Natural killer cell (primary cell): Measurements from ENCODE around the gene IGF1R. TPM values are rescaled to one million over a fixed set of nuclear protein-coding genes. Genes with fewer than 3 reads are reported as not detected.

Experiments used
- ATAC-seq, 3 donors: fragments of 150-1000 bp in 2 of 3; fragments of 200-7000 bp in 1 of 3; cut with Tn5 transposase; 1 replicate in 1 of 3; 2 replicates in 2 of 3; pipeline ENCODE4 v1.10.0; 2021; ENCODE audit warnings: mild to moderate bottlenecking in 2 of 3, moderate library complexity in 2 of 3
- DNase-seq, 2 donors: peaks; one replicate each; pipeline versions ENCODE4 v3.0.0 to v3.0.0-alpha.2; 2013 to 2021; ENCODE audit warnings: mixed read lengths in 1 of 2
- H3K27ac ChIP-seq: one replicate; pipeline ENCODE4 v1.5.1; 2013; ENCODE audit warnings: mild to moderate bottlenecking, low read length
- H3K27me3 ChIP-seq: one replicate; pipeline ENCODE4 v1.6.1; 2013; ENCODE audit warnings: low read length; ENCODE audit not compliant: control insufficient read depth, insufficient read depth
- H3K36me3 ChIP-seq: one replicate; pipeline ENCODE4 v1.6.1; 2013; ENCODE audit warnings: low read length; ENCODE audit not compliant: control insufficient read depth, insufficient read depth
- H3K4me1 ChIP-seq: one replicate; pipeline ENCODE4 v1.6.1; 2013; ENCODE audit warnings: low read length; ENCODE audit not compliant: control insufficient read depth, insufficient read depth
- H3K4me3 ChIP-seq: one replicate; pipeline ENCODE4 v1.5.1; 2013; ENCODE audit warnings: low read length
- H3K9me3 ChIP-seq: one replicate; pipeline ENCODE4 v1.6.1; 2013; ENCODE audit warnings: low read length; ENCODE audit not compliant: control insufficient read depth, insufficient read depth
- H3K27ac Mint-ChIP-seq, 2 donors: one replicate each; pipeline ENCODE4 v1.8.0; 2022; ENCODE audit warnings: mild to moderate bottlenecking in 2 of 2, mixed read lengths in 2 of 2, moderate library complexity in 1 of 2
- H3K27me3 Mint-ChIP-seq, 2 donors: one replicate each; pipeline ENCODE4 v1.8.0; 2022; ENCODE audit warnings: low read depth in 2 of 2, mixed read lengths in 2 of 2
- H3K36me3 Mint-ChIP-seq: one replicate; pipeline ENCODE4 v1.8.0; 2022; ENCODE audit warnings: mixed read lengths
- H3K4me1 Mint-ChIP-seq, 2 donors: one replicate each; pipeline ENCODE4 v1.8.0; 2022; ENCODE audit warnings: mixed read lengths in 2 of 2
- H3K4me3 Mint-ChIP-seq: one replicate; pipeline ENCODE4 v1.8.0; 2022; ENCODE audit warnings: mild to moderate bottlenecking, moderate library complexity, mixed read lengths
- H3K9me3 Mint-ChIP-seq, 2 donors: one replicate each; pipeline ENCODE4 v1.8.0; 2022; ENCODE audit warnings: mixed read lengths in 2 of 2
- CTCF ChIP-seq: fragments of 200-600 bp; IDR thresholded peaks from one replicate; pipeline ENCODE4 v1.8.0; 2022; ENCODE audit warnings: antibody characterized with exemption
- WGBS: methylation state at CpG from one replicate; pipeline ENCODE4 v1.1.7; 2013; ENCODE audit warnings: missing lambda C conversion rate; ENCODE audit not compliant: insufficient coverage; 5-methylcytosine and 5-hydroxymethylcytosine counted together
- intact Hi-C: fragments of 100-400 bp; cut with micrococcal nuclease; formaldehyde crosslinking; loops from one replicate; pipeline ENCODE4 v1.14.2; 2022
- total RNA-seq, 4 donors: library from RNA; stranded (reverse); fragments of 120-200 nt in 1 of 4; gene quantifications; one replicate each; pipeline versions ENCODE4 v1.2.3 to v1.2.4, GENCODE V29; 2013 to 2022

IGF1R gene
- total RNA-seq, 3 donors from 2014 or later (not counting 1 experiment from before 2014, with no cell fraction given): 47.3 to 50.7 (median 49.0) TPM

- intact Hi-C loops: no loop called here
- H3K4me1 ChIP-seq: peaks cover 4% of the 10 kb centered on the region
- no peak overlapping the region for H3K27ac ChIP-seq
- H3K9me3 ChIP-seq: no peaks in the 10 kb centered on the region
- WGBS: 90% methylated on average over 7 of the region's 7 CpGs
- Mint-ChIP-seq H3K36me3 (peaks cover 14% of the 10 kb centered on the region), H3K4me3 (no peak overlapping the region), H3K27me3 (no peaks in the 10 kb centered on the region), H3K9me3 (no peaks in the 10 kb centered on the region), H3K4me1 (peaks cover 8 to 10% of the 10 kb centered on the region in 2 donors), H3K27ac (no peak overlapping the region)
- no peak for ATAC-seq
- H3K36me3 ChIP-seq: peaks cover 34% of the 10 kb centered on the region
- no peak overlapping the region for H3K4me3 ChIP-seq
- H3K27me3 ChIP-seq: no peaks in the 10 kb centered on the region
- TF ChIP-seq CTCF: no peak
- no peak for DNase-seq
These were observed 294.1 kb downstream of the IGF1R start for GRCh38 chr15:98942431-98942830.

- Histone ChIP-seq H3K27me3 (no peaks in the 10 kb centered on the region), H3K27ac (no peak overlapping the region), H3K4me1 (peaks cover 1% of the 10 kb centered on the region), H3K36me3 (peaks cover 34% of the 10 kb centered on the region), H3K4me3 (no peak overlapping the region), H3K9me3 (no peaks in the 10 kb centered on the region)
- intact Hi-C loops: no loop called here
- no peak for DNase-seq
- WGBS: 90% methylated on average over 5 of the region's 5 CpGs
- Mint-ChIP-seq H3K27me3 (no peaks in the 10 kb centered on the region), H3K27ac (no peak overlapping the region), H3K4me1 (peaks cover 2 to 3% of the 10 kb centered on the region in 2 donors), H3K36me3 (peaks cover 14% of the 10 kb centered on the region), H3K4me3 (no peak overlapping the region), H3K9me3 (no peaks in the 10 kb centered on the region)
- no peak for TF ChIP-seq CTCF
- ATAC-seq: no peak
These were observed 294.7 kb downstream of the IGF1R start for GRCh38 chr15:98943051-98943508.

- Histone ChIP-seq H3K27me3 (no peaks in the 10 kb centered on the region), H3K4me3 (no peak overlapping the region), H3K4me1 (no peaks in the 10 kb centered on the region), H3K27ac (no peak overlapping the region), H3K36me3 (peaks cover 32% of the 10 kb centered on the region), H3K9me3 (no peaks in the 10 kb centered on the region)
- DNase-seq (no peak), ATAC-seq (no peak)
- intact Hi-C loops: no loop called here
- H3K27me3 Mint-ChIP-seq: no peaks in the 10 kb centered on the region
- no peaks in the 10 kb centered on the region for H3K4me1 Mint-ChIP-seq
- TF ChIP-seq CTCF: no peak
- peaks cover 14% of the 10 kb centered on the region for H3K36me3 Mint-ChIP-seq
- no peak overlapping the region for H3K27ac Mint-ChIP-seq
- 84% methylated on average over 6 of the region's 6 CpGs for WGBS
- no peak overlapping the region for H3K4me3 Mint-ChIP-seq
- no peaks in the 10 kb centered on the region for H3K9me3 Mint-ChIP-seq
These were observed 295.3 kb downstream of the IGF1R start for GRCh38 chr15:98943601-98944151.
